B cell (primary cell): ENCODE data around the gene ANXA4. TPM values are rescaled to one million over a fixed set of nuclear protein-coding genes. Genes with fewer than 3 reads are reported as not detected.

Experiments
- ATAC-seq: fragments of 200-7000 bp; cut with Tn5 transposase; one replicate; pipeline ENCODE4 v1.10.0; 2021; ENCODE audit warnings: low read depth, mild to moderate bottlenecking, moderate number of reproducible peaks, moderate library complexity
- CTCF ChIA-PET: fragments of 350-600 bp; sonication (Branson Sonifier 250); formaldehyde crosslinking; loops from one replicate; lab custom pipeline; 2021; ENCODE audit warnings: antibody characterized with exemption, inconsistent platforms; lab: Charles Lee
- POLR2A ChIA-PET: fragments of 350-600 bp; sonication (Branson Sonifier 250); formaldehyde crosslinking; loops from one replicate; lab custom pipeline; 2021; ENCODE audit warnings: antibody characterized with exemption; lab: Charles Lee
- DNase-seq: peaks from one replicate; pipeline ENCODE4 v3.0.0; 2013
- H2AFZ ChIP-seq: 2 replicates; pipeline ENCODE4 v1.6.1; 2012; ENCODE audit warnings: mild to moderate bottlenecking, low read depth, low read length; ENCODE audit not compliant: insufficient read depth, poor library complexity, severe bottlenecking
- H3K27ac ChIP-seq, 2 donors: 1 replicate in 1 of 2; 2 replicates in 1 of 2; pipeline ENCODE4 v1.5.1; 2012 to 2013; ENCODE audit warnings: low read length in 2 of 2, mild to moderate bottlenecking in 2 of 2, moderate library complexity in 1 of 2
- H3K27me3 ChIP-seq, 4 experiments: fragments of 200-600 bp in 1 of 4; sonication (generic) in 1 of 4; replicated peaks in 1 of 4; 1 replicate in 2 of 4; 2 replicates in 2 of 4; pipeline versions ENCODE4 v1.6.1 to v1.7.0; 2013 to 2016; ENCODE audit warnings: low read length in 3 of 4, mild to moderate bottlenecking in 2 of 4, mixed read lengths in 1 of 4, moderate library complexity in 1 of 4; ENCODE audit not compliant: insufficient read depth in 4 of 4, control insufficient read depth in 3 of 4; ENCODE audit errors: control extremely low read depth in 1 of 4
- H3K36me3 ChIP-seq, 2 experiments: replicated peaks in 1 of 2; 1 replicate in 1 of 2; 2 replicates in 1 of 2; pipeline versions ENCODE4 v1.6.1 to v1.7.1; 2013; ENCODE audit warnings: low read length in 1 of 2; ENCODE audit not compliant: insufficient read depth in 2 of 2, control insufficient read depth in 1 of 2; ENCODE audit errors: control extremely low read depth in 1 of 2, extremely low read depth in 1 of 2
- H3K4me1 ChIP-seq, 2 donors: fragments of 200-600 bp in 1 of 2; sonication (generic) in 1 of 2; 1 replicate in 1 of 2; 2 replicates in 1 of 2; pipeline versions ENCODE4 v1.5.1 to v1.6.1; 2013 to 2017; ENCODE audit warnings: low read length in 2 of 2; ENCODE audit not compliant: control insufficient read depth in 2 of 2, insufficient read depth in 2 of 2
- H3K4me2 ChIP-seq: replicated peaks from 2 replicates; pipeline ENCODE3; 2012; ENCODE audit warnings: mild to moderate bottlenecking, low read depth, low read length; ENCODE audit not compliant: poor library complexity, severe bottlenecking
- H3K4me3 ChIP-seq, 5 experiments: fragments of 200-600 bp in 1 of 5; sonication (generic) in 1 of 5; 1 replicate in 3 of 5; 2 replicates in 2 of 5; pipeline versions ENCODE4 v1.5.1 to v1.7.0; 2011 to 2016; ENCODE audit warnings: low read length in 4 of 5, mild to moderate bottlenecking in 4 of 5, low read depth in 2 of 5, control low read depth in 1 of 5, moderate library complexity in 1 of 5; ENCODE audit not compliant: insufficient read depth in 1 of 5; ENCODE audit errors: control extremely low read depth in 1 of 5, extremely low read depth in 1 of 5
- H3K79me2 ChIP-seq: fragments of 200-600 bp; sonication (generic); one replicate; pipeline ENCODE4 v1.6.0; 2016; ENCODE audit warnings: low read length; ENCODE audit not compliant: control insufficient read depth, insufficient read depth
- H3K9ac ChIP-seq: fragments of 200-600 bp; sonication (generic); 2 replicates; pipeline ENCODE4 v1.6.1; 2017; ENCODE audit warnings: mild to moderate bottlenecking, low read length, moderate library complexity
- H3K9me3 ChIP-seq, 3 donors: one replicate each; pipeline versions ENCODE4 v1.6.1 to v1.7.1; 2013; ENCODE audit warnings: low read length in 2 of 3; ENCODE audit not compliant: control insufficient read depth in 2 of 3, insufficient read depth in 1 of 3; ENCODE audit errors: control extremely low read depth in 1 of 3
- H4K20me1 ChIP-seq: 2 replicates; pipeline ENCODE4 v1.6.0; 2012; ENCODE audit warnings: mild to moderate bottlenecking, low read length; ENCODE audit not compliant: insufficient read depth, control insufficient read depth, poor library complexity, severe bottlenecking
- H3K27ac Mint-ChIP-seq: one replicate; pipeline ENCODE4 v1.8.0; 2021; ENCODE audit warnings: mixed read lengths
- H3K27me3 Mint-ChIP-seq: one replicate; pipeline ENCODE4 v1.8.0; 2021; ENCODE audit warnings: mixed read lengths
- H3K4me1 Mint-ChIP-seq: one replicate; pipeline ENCODE4 v1.8.0; 2021; ENCODE audit warnings: mixed read lengths
- H3K4me3 Mint-ChIP-seq: one replicate; pipeline ENCODE4 v1.8.0; 2021; ENCODE audit warnings: mixed read lengths
- H3K9me3 Mint-ChIP-seq: one replicate; pipeline ENCODE4 v1.8.0; 2022; ENCODE audit warnings: mixed read lengths; ENCODE audit not compliant: insufficient read depth
- CTCF ChIP-seq: fragments of 200-600 bp; IDR thresholded peaks from one replicate; pipeline ENCODE4 v1.8.0; 2022; ENCODE audit warnings: antibody characterized with exemption, mild to moderate bottlenecking
- EZH2 ChIP-seq: IDR thresholded peaks from 2 replicates; pipeline ENCODE4 v1.6.1; 2012; ENCODE audit warnings: borderline replicate concordance, low read depth, mild to moderate bottlenecking, moderate library complexity, low read length; ENCODE audit not compliant: insufficient read depth, poor library complexity, severe bottlenecking
- WGBS: methylation state at CpG from one replicate; pipeline ENCODE4 v1.1.5; 2013; ENCODE audit warnings: missing lambda C conversion rate; ENCODE audit not compliant: insufficient coverage; 5-methylcytosine and 5-hydroxymethylcytosine counted together
- intact Hi-C: fragments of 100-400 bp; cut with micrococcal nuclease; formaldehyde crosslinking; loops from one replicate; pipeline ENCODE4 v1.10.0; 2022
- polyA plus RNA-seq: library from polyadenylated mRNA; depleted of rRNA; stranded (reverse); fragments of >200 nt; gene quantifications from 2 replicates; pipeline ENCODE4 v1.2.3, GENCODE V29; 2012
- total RNA-seq, 2 donors: library from RNA; stranded (reverse); fragments of 120-200 nt in 1 of 2; gene quantifications; 1 replicate in 1 of 2; 2 replicates in 1 of 2; pipeline versions ENCODE4 v1.2.3 to v1.2.4, GENCODE V29; 2013 to 2022

The ANXA4 gene
- total and polyA plus RNA-seq, 2 donors (not counting 1 experiment from before 2014, with no cell fraction given): 28.4 to 61.7 TPM

- POLR2A ChIA-PET: interaction anchor here (0.6 to 0.7 kb wide), 4 partner anchors 60 to 365 kb away, joined by 4 to 7 read pairs (median 4); partner anchors contain the start of gene NFU1
- H3K79me2 ChIP-seq: peaks cover 35% of the 10 kb centered on the region
- Mint-ChIP-seq H3K4me3 (peak overlapping the region; percentile 99), H3K4me1 (peaks cover 33% of the 10 kb centered on the region), H3K27me3 (no peaks in the 10 kb centered on the region), H3K9me3 (no peaks in the 10 kb centered on the region), H3K27ac (no peak overlapping the region)
- CTCF ChIA-PET: interaction anchor here (0.6 to 7.3 kb wide), 6 partner anchors 9 to 166 kb away, joined by 3 to 59 read pairs (median 4); no protein-coding TSS in a partner anchor
- ATAC-seq (no peak), DNase-seq (no peak)
- TF ChIP-seq EZH2 (no peak), CTCF (no peak)
- peaks cover 32 to 46% of the 10 kb centered on the region in 2 donors for H3K4me1 ChIP-seq
- peak overlapping the region in 1 of 5 experiments; percentile 74 for H3K4me3 ChIP-seq
- peak overlapping the region; percentile 82 for H3K9ac ChIP-seq
- no peak overlapping the region for H2AFZ ChIP-seq
- no peaks in the 10 kb centered on the region for H3K9me3 ChIP-seq
- no peaks in the 10 kb centered on the region for H3K27me3 ChIP-seq
- no peak overlapping the region for H3K27ac ChIP-seq
- H4K20me1 ChIP-seq: no peaks in the 10 kb centered on the region
- H3K36me3 ChIP-seq: no peaks in the 10 kb centered on the region
- no CpG with 5 or more reads among the region's 10 CpGs for WGBS
- intact Hi-C loops: loop anchor here (5.0 kb wide), 2 partner anchors 37 to 62 kb away; no protein-coding TSS in a partner anchor
- peak overlapping the region; percentile 92 for H3K4me2 ChIP-seq
These were observed 1.4 kb upstream of the ANXA4 start for GRCh38 chr2:69740502-69740951.

- peak; percentile 45 for ATAC-seq
- CTCF ChIA-PET: interaction anchor here (0.7 to 7.3 kb wide), 7 partner anchors 10 to 166 kb away, joined by 3 to 59 read pairs (median 4); no protein-coding TSS in a partner anchor
These were observed 732 bp upstream of the ANXA4 start for GRCh38 chr2:69741229-69741574.

More at GRCh38 chr2:69741229-69741574, 732 bp upstream of the ANXA4 start:
- DNase-seq: peak; percentile 57
- Mint-ChIP-seq H3K9me3 (no peaks in the 10 kb centered on the region), H3K4me1 (peaks cover 30% of the 10 kb centered on the region), H3K27me3 (no peaks in the 10 kb centered on the region), H3K4me3 (peak overlapping the region; percentile 99), H3K27ac (peak overlapping the region; percentile 95)
- POLR2A ChIA-PET: interaction anchor here (0.7 to 1.0 kb wide), 2 partner anchors 34 to 149 kb away, joined by 3 to 4 read pairs; no protein-coding TSS in a partner anchor
- peak overlapping the region; percentile 95 for H2AFZ ChIP-seq
- H3K36me3 ChIP-seq: no peaks in the 10 kb centered on the region
- peak overlapping the region; percentile 92 for H3K4me2 ChIP-seq
- H3K79me2 ChIP-seq: peaks cover 41% of the 10 kb centered on the region
- peak overlapping the region; percentile 82 for H3K9ac ChIP-seq
- no peak for TF ChIP-seq EZH2
- peak; percentile 16 for TF ChIP-seq CTCF
- H3K4me1 ChIP-seq: peaks cover 26 to 41% of the 10 kb centered on the region in 2 donors
- WGBS: 1% methylated on average over 10 of the region's 13 CpGs
- peak overlapping the region; percentile 14 to 79 for H3K27ac ChIP-seq
- H3K27me3 ChIP-seq: no peaks in the 10 kb centered on the region
- no peaks in the 10 kb centered on the region for H3K9me3 ChIP-seq
- peaks cover 3% of the 10 kb centered on the region for H4K20me1 ChIP-seq
- intact Hi-C loops: loop anchor here (1.0 to 5.0 kb wide), 3 partner anchors 36 to 76 kb away; no protein-coding TSS in a partner anchor
- peak overlapping the region; percentile 66 to 89 (median 75) for H3K4me3 ChIP-seq
